NCI-H2171 (cell line): ENCODE data around the gene NRP2.
A peak's percentile ranks its signal among the peaks of the same experiment; 100 is the strongest.

Experiments used
- DNase-seq: peaks from one replicate; lab custom pipeline; 2025; lab: John Stamatoyannopoulos, UW

The NRP2 gene

DNA sequence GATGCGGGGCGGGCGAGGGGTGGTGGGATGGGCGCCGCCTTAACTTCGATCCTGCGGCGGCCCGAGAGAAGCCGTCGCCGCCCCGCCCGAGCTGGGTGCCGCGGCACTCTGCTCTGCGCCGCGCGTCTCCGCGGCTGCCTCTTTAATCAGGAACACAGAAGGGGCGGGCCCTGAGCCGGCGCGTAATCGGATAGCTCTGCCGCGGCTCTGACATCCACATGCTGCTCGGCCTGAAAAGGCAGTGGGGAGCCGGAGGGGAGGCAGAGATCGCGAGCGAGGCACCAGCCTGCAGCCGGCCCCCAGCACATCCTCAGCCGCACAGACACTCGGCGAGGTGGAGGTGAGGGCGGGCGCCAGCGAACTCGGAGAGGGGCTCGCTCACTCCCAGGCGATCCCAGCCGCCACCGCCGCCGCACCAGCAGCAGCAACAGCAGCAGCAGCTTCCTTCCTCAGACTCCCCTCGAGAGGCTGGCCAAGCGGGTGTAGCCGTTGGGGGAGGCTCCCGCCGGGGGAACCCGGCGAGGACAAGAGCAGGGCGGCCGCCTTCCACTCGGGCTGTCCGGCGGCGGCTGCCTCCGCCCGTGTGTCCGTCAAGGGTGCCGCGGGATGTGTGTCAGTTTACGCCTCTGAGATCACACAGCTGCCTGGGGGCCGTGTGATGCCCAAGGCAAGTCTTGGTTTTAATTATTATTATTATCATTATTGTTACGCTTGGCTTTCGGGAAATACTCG is at the start of gene NRP2:
TSS of gene NRP2 (plus strand) at position 263 of the 732 bp plus-strand sequence. CDS start 790 bp downstream, outside the sequence.
- DNase-seq, result peak; percentile 89

DNA sequence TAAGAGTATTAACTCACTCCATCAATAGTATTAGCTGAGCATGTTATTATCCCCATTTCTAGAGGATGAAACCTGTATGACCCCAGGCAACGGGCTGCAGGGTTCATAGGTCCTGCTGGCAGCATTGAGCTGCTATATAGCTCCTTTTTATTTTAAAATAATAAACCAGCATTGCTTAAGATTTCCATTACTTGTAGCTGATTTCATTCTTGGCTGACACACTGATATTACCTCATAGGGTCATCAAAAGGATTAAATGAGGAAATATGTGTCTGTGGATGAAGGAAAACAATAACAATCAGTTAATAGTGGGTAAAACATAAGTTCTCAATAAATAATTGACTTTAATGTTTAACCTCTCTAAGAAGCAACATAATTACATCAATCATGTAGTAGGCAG is 48.3 kb upstream of the NRP2 start:
- DNase-seq, result no peak

DNA sequence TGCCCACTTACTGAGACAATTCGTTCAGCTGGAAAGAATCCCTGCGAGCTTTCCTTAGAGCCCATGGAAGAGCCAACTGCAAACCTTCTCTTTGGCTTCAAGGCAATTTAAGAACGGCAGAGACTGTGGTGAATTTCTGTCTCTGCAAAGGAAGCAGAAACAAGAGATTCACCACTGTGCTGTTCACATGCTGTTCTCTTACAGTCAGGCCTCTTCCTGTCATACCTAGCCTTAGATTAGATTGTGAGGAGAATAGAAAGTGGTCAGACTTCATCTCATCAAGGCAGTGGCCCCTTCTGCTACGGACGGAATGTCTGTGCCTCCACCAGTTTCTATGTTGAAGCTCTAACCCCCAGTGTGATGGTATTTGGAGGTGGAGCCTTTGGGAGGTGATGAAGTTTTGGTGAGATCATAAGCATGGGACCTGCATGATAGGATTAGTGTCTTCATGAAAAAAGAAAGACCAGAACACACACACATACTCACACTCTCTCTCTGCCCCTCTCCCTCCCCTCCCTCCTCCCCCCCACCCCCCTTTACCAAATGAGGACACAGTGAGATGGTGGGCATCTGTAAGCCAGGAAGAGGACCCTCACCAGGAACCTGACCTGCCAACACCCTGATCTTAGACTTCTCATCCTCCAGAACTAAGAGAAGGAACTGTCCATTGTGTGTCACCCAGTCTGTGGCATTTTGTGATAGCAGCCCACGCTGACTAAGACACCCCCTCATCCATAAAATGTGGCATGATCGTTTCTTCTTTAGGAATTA is 45.6 kb upstream of the NRP2 start:
- no peak for DNase-seq

GRCh38 chr2:205637320-205637602 is 45.0 kb upstream of the NRP2 start:
- no peak for DNase-seq

DNA sequence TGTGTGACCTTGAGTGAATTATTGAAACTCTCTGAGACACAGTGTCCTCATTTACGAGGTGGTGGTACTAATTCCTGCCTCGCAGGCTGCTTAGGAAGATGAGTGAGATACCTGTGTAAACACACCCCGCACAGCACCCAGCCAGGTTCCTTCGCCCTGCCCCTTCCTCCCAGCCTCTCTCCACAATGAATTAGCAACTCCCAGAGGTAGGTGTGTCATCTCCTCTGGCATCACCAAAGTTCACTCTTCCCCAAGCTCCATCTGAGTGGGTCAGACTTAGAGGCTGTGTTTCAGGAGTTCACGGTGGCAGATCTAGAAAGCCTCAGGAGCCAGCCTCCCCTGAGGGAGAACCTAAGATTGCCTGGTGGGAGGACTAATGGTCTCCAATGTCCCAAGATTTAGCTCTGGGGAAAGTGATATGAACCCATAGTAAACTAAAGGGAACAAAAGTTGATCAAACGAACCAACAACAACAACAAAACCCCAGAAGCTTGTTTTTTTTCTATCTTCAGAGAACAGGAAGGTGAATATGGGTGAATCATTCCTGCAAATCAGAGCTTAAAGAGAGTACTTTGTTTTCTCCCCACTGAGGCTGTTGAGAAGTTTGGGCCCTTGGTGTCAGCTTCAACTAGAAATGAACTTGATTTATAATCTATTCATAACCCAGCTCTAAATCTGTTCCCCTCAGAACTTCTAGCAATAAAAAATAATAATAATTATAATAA is 44.4 kb upstream of the NRP2 start:
- DNase-seq, result no peak

- no peak for DNase-seq
Measured at GRCh38 chr2:205640716-205641115, 41.6 kb upstream of the NRP2 start.

DNA sequence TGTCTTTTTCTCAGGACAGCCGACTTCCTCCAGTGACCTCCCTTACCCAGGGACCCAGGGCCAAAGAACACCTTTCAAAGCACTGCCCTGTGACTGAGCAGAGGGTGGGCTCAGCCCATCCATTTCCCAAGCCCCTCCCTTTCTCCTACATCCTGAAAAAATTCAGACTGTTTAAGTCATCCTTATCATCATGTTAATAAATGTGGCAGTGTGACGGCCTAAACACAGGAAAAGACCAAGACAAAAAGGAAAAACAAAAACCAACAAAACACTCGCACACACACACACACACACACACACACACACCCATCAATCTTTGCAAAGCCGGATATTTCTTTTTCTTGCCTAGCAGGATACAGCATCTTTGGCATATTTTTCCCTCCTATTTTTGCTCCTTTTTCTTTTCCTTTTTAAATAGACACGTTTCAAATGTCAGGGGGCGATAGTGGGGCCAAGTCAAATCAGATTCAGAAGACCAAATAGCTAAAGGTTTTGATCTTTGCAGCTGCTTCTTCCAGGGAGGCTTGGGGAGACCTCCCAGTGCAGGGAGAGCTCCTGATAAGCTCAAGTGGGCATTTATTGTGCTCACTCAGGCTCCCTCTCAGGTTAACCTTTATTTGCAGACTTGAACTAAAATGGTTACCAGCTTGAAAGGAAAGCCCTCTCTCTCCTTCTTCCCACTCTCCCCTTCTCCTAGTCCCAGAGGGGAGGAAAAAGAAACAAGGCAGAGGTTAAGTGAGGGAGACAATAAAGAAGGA is 39.5 kb upstream of the NRP2 start:
- no peak for DNase-seq

- DNase-seq, result no peak
Measured at GRCh38 chr2:205643391-205643885, 38.9 kb upstream of the NRP2 start.

- no peak for DNase-seq
Measured at GRCh38 chr2:205644018-205644417, 38.3 kb upstream of the NRP2 start.

GRCh38 chr2:205646680-205647079 is 35.6 kb upstream of the NRP2 start:
- DNase-seq, result no peak

GRCh38 chr2:205650450-205650849 is 31.9 kb upstream of the NRP2 start:
- no peak for DNase-seq

DNA sequence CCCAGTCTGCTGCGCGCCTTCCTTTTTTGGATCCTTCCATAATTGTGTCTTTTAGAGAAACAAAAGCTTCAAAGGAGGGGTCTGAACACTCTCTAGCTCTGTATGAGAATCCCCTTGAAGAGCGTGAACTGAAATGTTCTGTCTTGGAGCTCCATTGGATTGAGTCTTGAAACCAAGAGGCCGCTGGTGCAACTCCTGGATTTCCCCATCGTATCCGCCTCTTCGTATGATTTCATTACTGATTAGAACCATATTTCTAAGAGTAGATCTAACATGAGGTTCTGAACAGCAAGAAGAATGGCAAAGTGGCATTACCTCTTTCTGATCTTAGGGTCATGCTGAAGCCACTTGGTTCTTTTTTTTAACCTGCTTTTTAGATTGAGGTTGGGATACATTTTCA is 31.4 kb upstream of the NRP2 start:
- no peak for DNase-seq

- no peak for DNase-seq
Measured at GRCh38 chr2:205651719-205652118, 30.6 kb upstream of the NRP2 start.

- DNase-seq, result no peak
Measured at GRCh38 chr2:205654878-205655605, 27.3 kb upstream of the NRP2 start.

DNA sequence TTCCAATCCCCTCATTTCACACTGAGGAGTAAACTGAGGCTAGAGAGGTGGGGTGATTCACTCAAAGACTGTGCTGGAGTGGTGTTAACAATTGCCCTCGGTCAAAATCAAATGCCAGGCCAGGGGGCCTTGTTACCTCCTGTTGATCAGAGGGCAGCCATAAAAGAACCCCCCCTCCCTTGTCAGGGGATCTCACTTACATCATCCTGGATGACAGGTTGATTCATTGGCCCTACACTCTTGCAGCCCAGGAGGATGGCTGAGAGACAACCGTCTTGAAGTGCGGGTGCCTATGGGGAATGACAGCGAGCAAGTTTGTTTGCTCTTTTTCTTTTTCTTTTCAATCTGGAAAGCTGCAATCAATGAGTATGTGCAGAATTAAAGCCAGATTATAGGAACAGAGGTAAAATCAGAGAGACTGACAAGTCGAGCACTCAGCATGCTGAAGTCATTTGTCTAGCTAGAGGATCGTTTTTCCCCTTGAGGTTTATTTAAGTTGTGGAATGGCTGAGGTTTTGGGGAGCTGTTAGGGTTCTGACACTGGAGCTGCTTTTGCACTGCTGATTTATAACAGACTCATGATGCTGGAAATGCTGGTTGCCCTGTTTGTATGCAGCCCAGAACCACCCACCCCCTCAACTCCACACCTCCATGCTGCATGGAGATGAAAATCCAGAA is 26.4 kb upstream of the NRP2 start:
- no peak for DNase-seq

GRCh38 chr2:205656461-205656860 is 25.8 kb upstream of the NRP2 start:
- DNase-seq, result no peak

DNA sequence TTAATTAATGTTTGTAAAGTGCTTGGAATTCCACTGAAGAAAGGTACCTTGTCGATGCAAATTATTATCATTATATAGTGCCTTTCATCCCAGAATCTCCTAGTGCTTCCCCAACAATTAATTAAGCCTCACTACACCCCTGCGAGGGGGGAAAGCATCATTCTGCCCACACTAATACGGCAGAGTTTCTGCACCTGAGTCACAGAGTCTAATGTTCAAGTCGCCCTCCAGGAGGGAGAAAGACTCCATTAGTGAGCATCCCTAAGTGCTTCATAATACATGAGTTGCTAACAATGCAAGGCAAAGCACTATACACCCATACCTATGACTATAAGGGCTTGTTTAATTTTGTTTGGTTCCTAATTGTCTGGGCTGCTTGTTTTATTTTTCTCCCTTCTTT is 25.4 kb upstream of the NRP2 start:
- DNase-seq, result no peak

- DNase-seq, result no peak
Measured at GRCh38 chr2:205657579-205657978, 24.7 kb upstream of the NRP2 start.

DNA sequence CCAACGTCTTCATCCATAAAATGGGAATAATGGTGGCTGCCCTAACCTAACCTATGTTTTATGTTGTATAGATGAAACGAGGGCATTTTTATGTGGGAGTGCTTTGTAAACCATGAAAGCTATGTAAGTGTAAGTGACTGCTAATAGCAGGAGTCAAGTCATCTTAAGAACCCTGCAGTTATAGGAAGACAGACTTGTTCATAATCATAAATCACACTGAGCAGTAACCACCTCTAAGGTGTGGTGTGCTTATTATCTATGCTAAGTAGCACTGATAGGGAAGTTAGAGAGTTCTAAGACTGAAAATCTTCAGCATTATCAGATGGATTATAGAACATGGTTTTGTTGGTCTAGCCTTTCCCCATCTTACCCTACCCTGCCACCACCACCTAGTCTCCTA is 24.2 kb upstream of the NRP2 start:
- DNase-seq, result no peak

- no peak for DNase-seq
Measured at GRCh38 chr2:205658572-205658971, 23.7 kb upstream of the NRP2 start.

DNA sequence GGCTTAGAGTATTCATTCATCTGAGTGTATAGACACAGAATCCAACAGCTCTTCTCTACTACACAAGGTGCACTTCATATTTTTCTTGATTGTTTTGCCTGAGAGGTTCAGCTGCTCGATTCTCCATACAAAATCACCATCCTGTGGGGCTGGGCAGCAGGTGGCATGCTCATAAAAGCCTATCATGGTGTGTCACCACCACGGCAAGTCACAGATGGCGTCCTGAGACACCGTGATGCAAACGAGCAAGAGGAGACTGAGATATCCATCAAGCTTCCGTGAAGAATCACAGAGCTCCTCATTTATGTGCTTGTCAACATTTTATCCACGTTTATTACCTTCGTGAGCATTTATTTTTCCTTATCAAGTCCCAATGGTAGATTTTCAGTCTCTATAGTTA is 22.4 kb upstream of the NRP2 start:
- peak; percentile 55 for DNase-seq
